AG04450 (cell line): ENCODE results near the gene DPP6. TPM values are rescaled to one million over a fixed set of nuclear protein-coding genes. Genes with fewer than 3 reads are reported as not detected.
"Not testable (repeated sequence)": the region's sequence is repeated elsewhere in the genome, so short reads cannot be mapped to it uniquely, and the experiment has no call there.

Source experiments
- CTCF ChIA-PET: fragments of 300-600, 350-600 bp; formaldehyde crosslinking; extraction: SDS; loops from one replicate; lab custom pipeline; 2022; ENCODE audit warnings: antibody characterized with exemption, inconsistent platforms; lab: Charles Lee
- POLR2A ChIA-PET: fragments of 350-600 bp; formaldehyde crosslinking; extraction: SDS; loops from one replicate; lab custom pipeline; 2021; ENCODE audit warnings: antibody characterized with exemption, inconsistent platforms; lab: Yijun Ruan, JAX
- DNase-seq: peaks from one replicate; pipeline ENCODE4 v3.0.0-alpha.2; 2011; ENCODE audit warnings: low read depth, low spot score
- H3K27ac ChIP-seq: one replicate; pipeline ENCODE4 v1.5.1; 2012; ENCODE audit warnings: low read depth, low read length, control low read depth
- H3K27me3 ChIP-seq: one replicate; pipeline ENCODE4 v1.6.0; 2012; ENCODE audit warnings: low read length; ENCODE audit not compliant: control insufficient read depth, insufficient read depth
- H3K4me3 ChIP-seq: 2 replicates; pipeline ENCODE4 v1.5.1; 2011; ENCODE audit warnings: mild to moderate bottlenecking, low read depth, low read length, control low read depth
- H3K9me3 ChIP-seq: 2 replicates; pipeline ENCODE4 v1.5.1; 2012; ENCODE audit warnings: low read length; ENCODE audit not compliant: control insufficient read depth, insufficient read depth
- polyA plus RNA-seq: library from polyadenylated mRNA; depleted of rRNA; stranded (reverse); fragments of >200 nt; gene quantifications from 2 replicates; pipeline ENCODE4 v1.2.3, GENCODE V29; 2011

Gene DPP6
- polyA plus RNA-seq, 1 experiment, result not detected

DNA sequence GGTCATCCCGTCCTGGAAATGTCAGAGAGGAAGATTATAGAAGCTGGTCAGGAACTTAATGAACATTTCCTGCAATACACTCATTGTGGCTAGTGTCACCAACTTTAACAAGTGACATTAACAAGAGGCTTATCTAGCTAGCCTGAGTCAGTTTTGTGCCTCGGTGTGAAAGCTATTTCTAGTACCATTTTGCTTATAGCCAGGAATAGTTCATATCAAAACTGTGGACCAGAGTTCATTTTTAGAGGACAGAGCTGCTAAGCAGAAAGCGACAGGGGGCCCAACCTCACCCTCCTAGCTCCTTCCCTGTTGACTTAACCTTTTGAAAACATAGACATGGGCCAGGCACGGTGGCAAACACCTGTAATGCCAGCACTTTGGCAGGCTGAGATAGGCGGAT lies 76.9 kb downstream of the DPP6 start:
- CTCF ChIA-PET, H3K4me3 ChIP-seq, POLR2A ChIA-PET, DNase-seq, H3K9me3 ChIP-seq, H3K27me3 ChIP-seq, H3K27ac ChIP-seq: not testable (repeated sequence)

DNA sequence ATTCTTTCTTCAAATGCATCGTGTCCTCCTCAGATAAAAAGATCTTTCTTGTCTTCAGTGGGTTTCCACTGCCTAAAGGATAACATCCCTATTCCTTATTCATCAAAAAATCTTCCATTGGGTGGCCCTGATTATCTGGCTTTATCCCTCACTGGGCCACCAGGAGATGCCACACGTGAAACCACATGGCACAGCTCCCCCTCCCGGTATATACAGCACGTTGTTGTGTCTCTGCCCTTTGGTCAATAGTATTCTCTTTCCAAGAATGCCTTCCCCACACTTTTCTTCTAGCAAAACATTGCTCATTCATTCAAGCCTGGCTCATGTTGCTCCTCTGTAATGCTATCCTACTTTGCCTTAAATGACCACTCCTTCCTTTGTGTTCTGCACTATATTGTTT lies 80.4 kb downstream of the DPP6 start:
- CTCF ChIA-PET, H3K9me3 ChIP-seq, POLR2A ChIA-PET, H3K27me3 ChIP-seq, H3K4me3 ChIP-seq, H3K27ac ChIP-seq, DNase-seq: not testable (repeated sequence)

DNA sequence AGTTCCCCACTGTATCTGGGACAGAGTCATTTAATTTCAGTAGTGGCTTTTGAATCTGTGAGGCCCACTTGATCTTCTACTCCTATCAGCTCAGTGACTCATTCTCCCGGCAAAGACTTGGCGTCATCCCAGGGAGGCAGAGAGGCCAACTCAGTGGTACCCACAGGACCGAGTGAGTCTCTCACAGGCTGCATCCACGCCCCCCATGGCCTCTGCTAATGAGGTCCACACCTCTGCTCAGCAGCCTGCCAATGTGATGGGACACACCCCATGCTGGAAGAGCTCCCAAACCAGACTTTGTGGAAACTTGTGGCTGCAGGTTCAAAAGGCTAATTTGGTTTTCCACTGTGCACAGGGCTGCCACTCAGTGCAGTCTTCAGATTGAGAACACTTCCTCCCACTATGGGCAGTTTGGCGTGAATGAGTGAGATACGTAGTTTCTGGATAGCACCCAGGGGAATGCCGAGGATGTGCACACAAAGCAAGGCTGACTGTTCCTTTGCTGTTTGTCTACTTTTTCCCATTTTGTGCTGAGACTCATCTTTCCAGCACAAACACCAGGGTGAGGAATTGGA lies 81.6 kb downstream of the DPP6 start:
- H3K9me3 ChIP-seq, H3K27ac ChIP-seq, DNase-seq, H3K27me3 ChIP-seq, POLR2A ChIA-PET, H3K4me3 ChIP-seq, CTCF ChIA-PET: not testable (repeated sequence)

DNA sequence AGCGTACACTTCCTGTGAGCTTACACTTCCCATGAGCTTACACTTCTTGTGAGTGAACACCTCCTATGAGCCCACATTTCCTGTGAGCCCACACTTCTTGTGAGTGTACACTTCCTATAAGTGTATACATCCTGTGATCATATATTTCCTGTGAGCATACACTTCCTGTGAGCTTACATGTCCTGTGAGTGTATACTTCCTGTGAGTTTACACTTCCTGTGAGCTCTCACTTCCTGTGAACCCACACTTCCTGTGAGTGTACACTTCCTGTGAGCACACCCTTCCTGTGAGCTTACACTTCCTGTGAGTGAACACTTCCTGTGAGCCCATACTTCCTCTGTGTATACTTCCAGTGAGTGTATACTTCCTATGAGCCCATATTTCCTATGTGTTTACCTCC lies 82.5 kb downstream of the DPP6 start:
- H3K9me3 ChIP-seq, H3K27me3 ChIP-seq, CTCF ChIA-PET, H3K27ac ChIP-seq, DNase-seq, POLR2A ChIA-PET, H3K4me3 ChIP-seq: not testable (repeated sequence)

DNA sequence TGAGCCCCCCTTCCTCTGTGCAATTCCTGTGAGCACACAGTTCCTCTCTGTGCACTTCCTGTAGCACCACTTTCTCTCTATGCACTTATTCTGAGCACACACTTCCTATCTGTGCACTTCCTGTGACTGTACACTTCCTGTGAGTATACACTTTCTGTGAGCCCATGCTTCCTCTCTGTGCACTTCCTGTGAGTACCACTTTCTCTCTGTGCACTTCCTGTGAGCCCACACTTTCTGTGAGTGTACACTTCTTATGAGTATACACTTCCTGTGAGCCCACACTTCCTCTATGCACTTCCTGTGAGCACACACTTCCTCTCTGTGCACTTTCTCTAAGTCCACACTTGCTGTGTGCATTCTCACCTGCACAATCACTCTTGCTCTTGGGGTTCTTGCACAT lies 83.4 kb downstream of the DPP6 start:
- H3K27ac ChIP-seq, POLR2A ChIA-PET, H3K9me3 ChIP-seq, H3K27me3 ChIP-seq, DNase-seq, H3K4me3 ChIP-seq, CTCF ChIA-PET: not testable (repeated sequence)

DNA sequence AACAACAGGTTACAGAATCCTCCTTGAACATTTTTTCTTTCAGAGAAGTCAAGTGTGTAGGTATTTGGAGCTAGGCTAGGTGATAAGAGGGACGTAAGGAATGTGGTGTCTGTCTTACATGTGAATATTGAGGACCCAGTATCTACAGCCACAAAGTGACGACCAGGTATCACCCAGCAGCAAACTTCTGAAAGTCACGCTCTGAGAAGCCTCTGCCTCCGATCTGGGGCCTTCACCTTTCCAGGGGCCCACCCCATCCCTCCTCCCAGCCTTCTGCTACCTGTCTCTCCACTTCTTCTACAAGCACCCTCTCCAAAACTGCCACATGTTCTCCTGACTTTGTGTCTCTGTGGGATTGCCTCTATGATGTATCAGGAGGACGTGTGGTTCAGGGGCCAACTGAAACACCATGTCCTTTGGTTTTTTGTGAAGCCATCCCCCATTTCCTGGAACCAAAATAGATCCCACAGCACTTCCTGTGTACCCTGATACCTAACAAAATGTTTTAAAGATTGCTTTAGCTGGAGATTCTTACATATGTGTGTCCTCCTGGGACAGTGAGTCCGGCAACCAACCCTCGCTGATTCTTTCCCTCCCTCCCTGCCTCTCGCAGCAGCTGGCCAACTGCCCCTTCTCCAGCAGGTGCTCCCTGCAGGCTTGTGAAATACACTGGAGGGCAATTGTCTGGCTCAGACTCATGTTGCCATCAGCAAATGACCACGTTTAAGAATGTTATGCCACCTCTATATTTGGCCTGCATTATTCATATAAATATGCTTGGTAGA lies 93.9 kb downstream of the DPP6 start:
- H3K9me3 ChIP-seq, result peaks cover 12% of the 10 kb centered on the region
- H3K4me3 ChIP-seq, CTCF ChIA-PET, DNase-seq, H3K27me3 ChIP-seq, H3K27ac ChIP-seq, POLR2A ChIA-PET: not testable (repeated sequence)

DNA sequence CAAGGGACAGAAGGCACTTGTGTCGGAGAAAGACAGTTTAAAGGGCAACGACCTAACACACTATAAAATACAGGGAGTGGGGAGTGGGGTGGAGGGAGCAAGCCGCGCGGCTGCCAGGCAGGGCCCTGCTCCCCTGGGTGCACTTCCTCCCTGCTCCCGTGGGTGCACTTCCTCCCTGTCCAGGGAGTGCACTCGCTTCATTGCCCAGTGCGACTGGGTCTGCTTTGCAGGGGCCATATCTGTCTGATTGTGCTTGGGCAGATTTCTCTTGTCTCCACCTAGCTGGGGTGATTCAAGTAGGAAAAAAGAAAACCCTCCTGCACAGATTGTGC lies 94.5 kb downstream of the DPP6 start:
- H3K27me3 ChIP-seq, H3K4me3 ChIP-seq, POLR2A ChIA-PET, CTCF ChIA-PET, H3K27ac ChIP-seq, DNase-seq: not testable (repeated sequence)
- peaks cover 18% of the 10 kb centered on the region for H3K9me3 ChIP-seq

DNA sequence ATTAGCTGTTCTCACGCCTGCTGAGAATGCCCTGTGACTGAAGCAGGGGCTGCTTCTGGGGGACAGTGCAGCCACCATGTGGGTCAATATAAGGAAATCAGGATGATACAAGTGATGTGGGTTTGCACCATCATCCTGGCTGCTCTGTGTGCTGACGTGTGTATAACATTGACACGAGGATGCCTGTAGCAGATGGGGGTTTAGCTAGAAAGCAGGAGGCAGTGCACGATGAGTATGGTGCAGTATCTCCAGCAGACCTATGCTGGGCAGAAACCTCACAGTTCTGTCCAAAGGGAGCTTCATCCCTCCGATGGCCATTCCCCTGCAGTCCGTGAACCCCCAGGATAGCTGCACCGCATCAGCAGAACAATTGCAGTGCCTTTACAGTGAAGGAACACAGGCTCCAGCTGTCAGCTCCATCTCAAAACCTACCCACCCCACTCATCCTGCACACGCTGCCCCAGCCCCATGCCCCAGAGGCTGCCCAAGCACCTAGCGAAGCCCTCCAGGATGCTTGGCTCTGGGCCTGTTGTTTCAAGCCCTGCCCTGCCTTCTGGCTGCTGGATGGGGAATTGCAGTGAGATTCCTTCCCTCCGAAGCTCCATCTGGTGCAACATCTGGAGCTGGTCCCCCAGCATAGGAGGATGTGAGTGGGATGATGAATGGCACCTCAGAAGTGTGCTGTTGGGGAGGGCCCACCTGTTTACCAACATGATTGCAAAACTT lies 96.8 kb downstream of the DPP6 start:
- H3K4me3 ChIP-seq, POLR2A ChIA-PET, H3K27me3 ChIP-seq, DNase-seq, H3K27ac ChIP-seq, CTCF ChIA-PET: not testable (repeated sequence)
- H3K9me3 ChIP-seq, result peaks cover 21% of the 10 kb centered on the region

DNA sequence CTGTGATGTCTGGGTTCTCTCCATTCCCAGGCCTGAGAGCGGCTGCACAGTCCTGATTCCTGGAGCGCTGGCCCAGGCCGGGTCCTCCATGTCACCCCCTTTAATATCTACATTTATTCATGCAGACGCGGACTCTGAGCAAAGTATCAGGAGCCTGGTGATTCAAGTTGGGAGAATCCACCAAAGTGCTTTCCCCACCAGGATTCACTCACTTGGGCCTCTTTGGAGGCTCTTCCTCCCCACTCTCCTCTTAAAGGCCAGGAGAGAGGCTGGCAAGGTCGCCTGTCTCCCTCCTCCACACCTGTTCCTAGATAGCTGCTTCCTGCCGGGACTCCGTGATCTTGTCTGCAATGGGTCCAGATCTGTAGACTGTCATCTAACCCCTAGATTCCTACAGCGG lies 98.5 kb downstream of the DPP6 start:
- H3K9me3 ChIP-seq, result peaks cover 21% of the 10 kb centered on the region
- CTCF ChIA-PET, H3K27ac ChIP-seq, H3K27me3 ChIP-seq, H3K4me3 ChIP-seq, POLR2A ChIA-PET, DNase-seq: not testable (repeated sequence)

DNA sequence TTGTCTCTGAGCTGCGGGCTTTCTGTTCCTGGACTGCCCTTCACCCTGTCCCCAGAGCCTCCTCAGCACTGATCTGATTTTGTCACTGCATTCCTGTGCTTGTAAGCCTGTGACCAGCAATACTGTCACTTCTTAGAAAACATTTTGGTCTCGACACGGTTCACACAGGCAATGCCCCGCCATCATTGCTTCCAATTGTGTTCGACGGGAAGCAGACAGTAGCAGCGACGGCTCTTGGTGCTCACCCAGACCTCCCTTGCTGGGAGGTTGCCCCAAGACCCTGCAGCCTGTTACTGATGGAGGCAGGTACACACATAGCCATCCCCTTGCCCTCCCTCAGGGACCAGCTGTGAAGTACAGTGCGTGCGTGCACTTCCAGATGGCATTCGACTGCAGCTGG lies 99.1 kb downstream of the DPP6 start:
- CTCF ChIA-PET, result not testable (repeated sequence)

DNA sequence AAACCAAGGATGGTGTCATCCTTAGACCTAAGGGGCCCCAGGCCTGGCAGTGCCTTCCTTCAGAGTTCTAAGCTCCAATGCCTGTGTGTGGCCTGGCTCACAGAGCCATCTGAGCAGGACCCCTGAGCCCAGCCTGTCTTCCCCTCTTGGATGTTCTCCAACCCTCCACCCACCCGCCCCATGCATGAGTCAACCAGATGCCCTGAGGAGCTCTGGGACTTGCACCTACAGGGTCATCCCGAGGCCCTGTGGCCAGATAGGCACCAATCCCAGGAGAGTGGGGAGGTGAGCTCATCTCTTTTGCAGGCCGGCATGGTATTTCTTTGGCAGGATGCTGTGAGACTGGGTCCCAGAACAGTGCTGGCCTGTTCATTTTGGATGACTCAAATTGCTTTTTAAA lies 103.7 kb downstream of the DPP6 start:
- H3K27me3 ChIP-seq, POLR2A ChIA-PET, CTCF ChIA-PET, H3K27ac ChIP-seq, H3K4me3 ChIP-seq, DNase-seq: not testable (repeated sequence)
- peaks cover 17% of the 10 kb centered on the region for H3K9me3 ChIP-seq

More for the DNA sequence above, 99.1 kb downstream of the DPP6 start:
- DNase-seq, POLR2A ChIA-PET, H3K27ac ChIP-seq, H3K4me3 ChIP-seq, H3K27me3 ChIP-seq: not testable (repeated sequence)
- H3K9me3 ChIP-seq, result peaks cover 21% of the 10 kb centered on the region

DNA sequence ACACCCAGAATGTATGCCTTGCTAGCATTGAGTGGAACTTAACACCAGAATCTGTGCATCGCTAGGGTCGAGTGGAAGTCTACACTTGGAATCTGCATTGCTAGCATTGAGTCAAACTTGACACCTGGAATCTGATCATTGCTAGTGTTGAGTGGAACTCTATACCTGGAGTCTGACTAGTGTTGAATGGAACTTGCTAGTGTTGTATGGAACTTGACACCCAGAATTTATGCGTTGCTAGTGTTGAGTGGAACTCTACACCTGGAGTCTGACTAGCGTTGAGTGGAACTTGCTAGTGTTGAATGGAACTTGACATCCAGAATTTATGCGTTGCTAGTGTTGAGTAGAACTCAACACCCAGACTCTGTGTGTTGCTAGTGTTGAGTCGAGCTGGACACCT lies 110.7 kb downstream of the DPP6 start:
- POLR2A ChIA-PET, DNase-seq, H3K27me3 ChIP-seq, H3K27ac ChIP-seq, CTCF ChIA-PET, H3K4me3 ChIP-seq: not testable (repeated sequence)
- peaks cover 11% of the 10 kb centered on the region for H3K9me3 ChIP-seq
